DMS53 treated with DMSO at 0.1 percent for 48 hours (cell line): ENCODE results near the gene GPRC6A.
"Not testable (repeated sequence)": the region's sequence is repeated elsewhere in the genome, so short reads cannot be mapped to it uniquely, and the experiment has no call there.

ENCODE experiments used
- DNase-seq: peaks from one replicate; lab custom pipeline; 2025; ENCODE audit not compliant: unreplicated experiment; lab: John Stamatoyannopoulos, UW

The GPRC6A gene, protein sequence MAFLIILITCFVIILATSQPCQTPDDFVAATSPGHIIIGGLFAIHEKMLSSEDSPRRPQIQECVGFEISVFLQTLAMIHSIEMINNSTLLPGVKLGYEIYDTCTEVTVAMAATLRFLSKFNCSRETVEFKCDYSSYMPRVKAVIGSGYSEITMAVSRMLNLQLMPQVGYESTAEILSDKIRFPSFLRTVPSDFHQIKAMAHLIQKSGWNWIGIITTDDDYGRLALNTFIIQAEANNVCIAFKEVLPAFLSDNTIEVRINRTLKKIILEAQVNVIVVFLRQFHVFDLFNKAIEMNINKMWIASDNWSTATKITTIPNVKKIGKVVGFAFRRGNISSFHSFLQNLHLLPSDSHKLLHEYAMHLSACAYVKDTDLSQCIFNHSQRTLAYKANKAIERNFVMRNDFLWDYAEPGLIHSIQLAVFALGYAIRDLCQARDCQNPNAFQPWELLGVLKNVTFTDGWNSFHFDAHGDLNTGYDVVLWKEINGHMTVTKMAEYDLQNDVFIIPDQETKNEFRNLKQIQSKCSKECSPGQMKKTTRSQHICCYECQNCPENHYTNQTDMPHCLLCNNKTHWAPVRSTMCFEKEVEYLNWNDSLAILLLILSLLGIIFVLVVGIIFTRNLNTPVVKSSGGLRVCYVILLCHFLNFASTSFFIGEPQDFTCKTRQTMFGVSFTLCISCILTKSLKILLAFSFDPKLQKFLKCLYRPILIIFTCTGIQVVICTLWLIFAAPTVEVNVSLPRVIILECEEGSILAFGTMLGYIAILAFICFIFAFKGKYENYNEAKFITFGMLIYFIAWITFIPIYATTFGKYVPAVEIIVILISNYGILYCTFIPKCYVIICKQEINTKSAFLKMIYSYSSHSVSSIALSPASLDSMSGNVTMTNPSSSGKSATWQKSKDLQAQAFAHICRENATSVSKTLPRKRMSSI

GRCh38 chr6:116828983-116829382 lies at the start of gene GPRC6A:
Gene GPRC6A (minus strand): TSS chr6:116829083. CDS start chr6:116829013, 70 bp downstream.
- no peak for DNase-seq

- DNase-seq = no peak
These were observed 48.9 kb upstream of the GPRC6A start for GRCh38 chr6:116877743-116878142.

GRCh38 chr6:116876635-116877611 lies 48.0 kb upstream of the GPRC6A start, which contains the start of gene RFX6:
Gene RFX6 (plus strand): TSS chr6:116877242. CDS start chr6:116877276, 34 bp downstream.
- DNase-seq = peak; percentile 22

GRCh38 chr6:116876107-116876506 lies 47.2 kb upstream of the GPRC6A start:
- DNase-seq = no peak

GRCh38 chr6:116872771-116873170 lies 43.9 kb upstream of the GPRC6A start:
- DNase-seq = no peak

DNA sequence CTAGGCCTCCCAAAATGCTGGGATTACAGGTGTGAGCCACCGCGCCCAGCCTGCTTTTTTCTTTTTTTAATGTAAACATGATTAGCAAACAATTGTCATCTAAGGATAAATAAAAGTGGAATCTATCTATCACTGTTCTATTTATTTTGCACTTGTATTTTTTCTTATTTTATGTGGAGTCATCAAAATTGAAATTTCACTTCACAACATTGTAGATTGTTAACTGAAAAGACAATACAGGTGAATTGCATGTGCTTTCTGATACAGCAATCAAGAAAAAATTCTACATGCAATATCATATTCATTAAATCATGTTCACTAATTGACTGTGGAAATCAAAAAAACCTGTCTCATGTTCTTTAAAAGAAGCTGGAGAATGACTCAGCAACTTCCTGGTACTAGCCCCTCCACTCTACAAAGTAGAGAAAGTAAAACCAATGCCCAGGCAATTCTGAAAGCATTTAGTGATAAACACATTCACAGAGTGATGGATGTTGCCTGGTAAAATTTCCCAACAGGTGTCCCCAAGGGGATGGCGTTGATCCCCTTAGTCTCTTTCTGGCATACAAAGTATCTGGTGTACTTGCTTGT lies 37.5 kb upstream of the GPRC6A start:
- DNase-seq = peak; percentile 22

DNA sequence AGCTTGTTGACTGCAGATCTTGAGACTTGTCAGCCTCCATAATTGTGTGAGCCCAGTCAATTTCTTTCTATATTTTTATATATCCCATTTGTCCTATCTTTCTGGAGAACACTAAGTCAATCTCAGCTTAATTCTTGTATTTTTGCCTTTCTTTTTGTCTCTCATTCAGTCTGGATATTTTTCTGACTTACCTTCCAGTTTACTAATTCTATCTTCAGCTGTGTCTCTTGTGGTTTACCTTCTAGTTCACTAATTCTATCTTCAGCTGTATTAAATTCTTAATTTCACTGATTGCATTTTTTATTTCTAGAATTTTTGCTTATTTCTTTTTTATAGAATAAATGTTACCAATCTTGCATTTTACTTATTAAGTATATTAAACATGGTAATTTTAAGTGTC lies 30.4 kb upstream of the GPRC6A start:
- DNase-seq = no peak

DNA sequence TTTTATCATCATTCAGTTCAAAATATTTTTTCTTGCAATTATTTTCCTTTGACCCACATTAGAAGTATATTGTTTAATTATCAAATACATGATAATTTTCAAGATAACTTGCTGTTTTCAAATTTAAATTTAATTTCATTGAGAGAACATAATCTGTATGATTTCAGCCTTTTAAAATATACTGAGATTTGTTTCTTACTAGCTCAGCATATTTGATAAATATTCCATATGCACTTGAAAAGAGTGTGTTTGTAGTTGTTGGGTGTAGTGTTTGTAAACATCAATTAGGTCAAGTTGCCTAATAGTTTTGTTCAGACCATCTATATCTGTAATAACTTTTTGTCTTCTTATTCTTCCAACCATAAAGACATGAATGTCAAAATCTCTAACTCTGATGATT lies 29.2 kb upstream of the GPRC6A start:
- DNase-seq = no peak

DNA sequence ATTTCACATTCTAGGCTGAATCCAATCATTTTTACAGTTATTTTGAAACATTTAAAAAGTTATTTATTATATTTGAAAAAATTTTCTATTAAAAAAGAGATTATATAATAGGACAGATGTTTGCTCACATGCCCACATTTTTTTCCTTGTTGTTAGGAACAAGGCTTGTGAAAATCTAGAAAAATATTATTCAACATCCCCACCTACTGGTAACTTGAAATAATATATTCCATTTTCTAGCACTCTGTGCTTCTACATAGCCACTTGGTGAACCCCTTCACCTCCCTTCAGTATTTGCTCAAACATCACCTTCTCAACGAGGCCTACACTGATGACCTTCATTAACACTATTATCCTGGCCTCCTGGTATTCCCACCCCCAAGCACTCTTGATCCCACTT lies 18.3 kb upstream of the GPRC6A start:
- DNase-seq = peak; percentile 57

GRCh38 chr6:116842459-116842858 lies 13.6 kb upstream of the GPRC6A start:
- DNase-seq = no peak

GRCh38 chr6:116840091-116840490 lies 11.2 kb upstream of the GPRC6A start:
- DNase-seq = no peak

- no peak for DNase-seq
These were observed 7.9 kb upstream of the GPRC6A start for GRCh38 chr6:116836606-116837342.

- DNase-seq = not testable (repeated sequence)
These were observed 5.6 kb upstream of the GPRC6A start for GRCh38 chr6:116834526-116834925.

GRCh38 chr6:116827561-116828240 lies 1.2 kb downstream of the GPRC6A start:
- no peak for DNase-seq

DNA sequence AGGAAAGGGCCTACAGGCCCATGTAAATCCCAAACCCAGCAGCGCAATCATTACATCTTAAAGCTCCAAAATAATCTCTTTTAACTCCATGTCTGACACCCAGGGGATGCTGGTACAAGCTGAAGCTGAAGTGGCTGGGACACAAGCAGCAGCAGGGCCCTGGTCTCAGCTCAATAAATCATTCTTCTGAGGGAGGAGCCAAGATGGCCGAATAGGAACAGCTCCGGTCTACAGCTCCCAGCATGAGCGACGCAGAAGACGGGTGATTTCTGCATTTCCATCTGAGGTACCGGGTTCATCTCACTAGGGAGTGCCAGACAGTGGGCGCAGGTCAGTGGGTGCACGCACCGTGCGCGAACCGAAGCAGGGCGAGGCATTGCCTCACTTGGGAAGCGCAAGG lies 12.5 kb downstream of the GPRC6A start:
- DNase-seq = not testable (repeated sequence)

GRCh38 chr6:116812051-116812650 lies 16.7 kb downstream of the GPRC6A start:
- DNase-seq = no peak

- DNase-seq = no peak
These were observed 26.9 kb downstream of the GPRC6A start for GRCh38 chr6:116801971-116802370.

GRCh38 chr6:116799945-116800344 lies 28.9 kb downstream of the GPRC6A start:
- no peak for DNase-seq

GRCh38 chr6:116797585-116797984 lies 31.3 kb downstream of the GPRC6A start:
- no peak for DNase-seq
